GM19438 (cell line): Measurements from ENCODE around the gene USF1.
"Not testable (repeated sequence)": the region's sequence is repeated elsewhere in the genome, so short reads cannot be mapped to it uniquely, and the experiment has no call there.

ENCODE experiments used
- ATAC-seq: cut with Tn5 transposase; IDR thresholded peaks from one replicate; pipeline ENCODE4 v1.9.1; 2021; ENCODE audit warnings: low read depth; ENCODE audit not compliant: unreplicated experiment

USF1 gene

GRCh38 chr1:161079436-161080110, 33.8 kb upstream of the USF1 start:
- ATAC-seq = no peak

- no peak for ATAC-seq
Measured at GRCh38 chr1:161077426-161077825, 31.6 kb upstream of the USF1 start.

DNA sequence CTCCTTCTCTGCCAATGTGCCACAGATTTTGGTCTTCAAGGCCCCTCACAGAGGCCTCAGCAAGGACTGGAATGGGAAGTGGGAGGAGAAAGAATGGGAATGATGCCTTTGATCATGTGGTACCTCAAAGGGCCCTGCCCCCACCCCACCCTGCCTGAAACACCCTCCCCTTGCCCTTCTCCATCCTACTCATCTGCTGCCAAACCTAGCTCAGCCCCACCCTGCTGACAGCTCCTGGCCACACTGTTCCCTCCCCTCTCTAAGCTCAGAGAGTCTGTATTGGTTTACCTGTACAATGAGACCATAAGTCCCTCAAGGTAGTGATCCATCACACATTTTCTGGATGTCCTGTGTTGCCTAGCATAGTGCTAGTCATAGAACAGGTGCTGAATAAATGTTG, 30.6 kb upstream of the USF1 start:
- ATAC-seq = no peak

DNA sequence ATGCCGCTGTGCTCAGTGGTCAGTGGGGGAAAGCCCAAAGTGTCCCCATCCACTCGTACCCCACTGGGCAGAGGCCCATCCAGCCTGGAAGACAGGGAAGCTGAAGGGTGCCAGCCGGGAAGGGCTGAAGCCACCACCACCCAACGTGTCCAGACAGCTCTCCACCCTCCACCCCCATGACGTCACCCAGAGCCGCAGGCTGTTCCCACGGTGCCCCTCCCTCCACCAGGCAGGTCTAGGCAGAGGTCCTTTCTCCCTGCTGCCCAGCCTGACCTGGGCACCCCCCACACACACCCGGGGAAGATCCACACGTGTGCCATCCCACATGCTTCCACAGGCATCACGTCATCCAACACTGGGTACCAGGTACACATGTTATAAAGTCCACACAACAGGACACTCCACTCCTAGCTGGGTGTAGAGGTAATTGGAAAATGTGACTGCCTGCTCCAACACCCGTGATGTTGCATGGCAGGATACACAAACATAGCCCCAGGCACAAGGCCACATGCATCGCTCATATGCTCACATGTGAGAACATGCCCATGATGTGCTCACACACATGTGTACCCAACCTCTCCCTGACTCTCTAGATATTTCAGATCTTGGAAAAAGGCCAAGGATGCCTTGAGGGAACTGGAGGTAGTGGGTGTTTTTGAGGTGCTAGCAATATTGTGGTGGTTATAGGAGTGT, 29.0 kb upstream of the USF1 start:
- ATAC-seq = no peak

DNA sequence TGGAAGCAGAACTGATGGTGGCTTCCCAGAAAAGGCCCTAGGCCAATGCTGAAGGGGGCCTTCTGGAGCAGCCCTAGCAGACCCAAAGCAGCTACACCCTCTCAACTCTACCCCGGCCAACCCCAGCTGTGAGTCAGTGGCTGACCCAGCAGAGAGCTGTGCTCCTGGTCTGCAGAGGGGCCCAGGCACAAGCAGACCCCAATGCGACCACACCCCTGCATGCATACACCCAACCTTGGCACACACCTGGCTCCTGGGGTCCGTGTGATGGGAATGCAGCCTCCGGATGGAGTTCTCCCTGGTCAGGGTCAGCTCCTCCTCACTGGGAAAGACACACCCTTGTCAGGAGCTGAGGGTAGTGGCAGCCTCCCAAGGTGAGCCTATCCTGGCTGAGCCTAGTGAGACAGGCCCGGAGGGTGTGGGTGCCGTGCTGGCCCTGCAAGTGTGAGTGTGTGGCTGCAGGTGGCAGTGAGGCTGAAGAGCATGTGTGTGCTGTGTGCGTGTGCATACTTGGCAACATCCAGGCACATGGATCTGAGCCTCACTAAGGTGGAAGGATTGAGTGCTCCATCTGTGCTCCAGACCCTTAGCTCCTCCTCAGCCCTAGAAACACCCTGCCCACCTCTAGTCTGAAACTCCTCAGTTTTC, 27.8 kb upstream of the USF1 start:
- ATAC-seq = no peak

DNA sequence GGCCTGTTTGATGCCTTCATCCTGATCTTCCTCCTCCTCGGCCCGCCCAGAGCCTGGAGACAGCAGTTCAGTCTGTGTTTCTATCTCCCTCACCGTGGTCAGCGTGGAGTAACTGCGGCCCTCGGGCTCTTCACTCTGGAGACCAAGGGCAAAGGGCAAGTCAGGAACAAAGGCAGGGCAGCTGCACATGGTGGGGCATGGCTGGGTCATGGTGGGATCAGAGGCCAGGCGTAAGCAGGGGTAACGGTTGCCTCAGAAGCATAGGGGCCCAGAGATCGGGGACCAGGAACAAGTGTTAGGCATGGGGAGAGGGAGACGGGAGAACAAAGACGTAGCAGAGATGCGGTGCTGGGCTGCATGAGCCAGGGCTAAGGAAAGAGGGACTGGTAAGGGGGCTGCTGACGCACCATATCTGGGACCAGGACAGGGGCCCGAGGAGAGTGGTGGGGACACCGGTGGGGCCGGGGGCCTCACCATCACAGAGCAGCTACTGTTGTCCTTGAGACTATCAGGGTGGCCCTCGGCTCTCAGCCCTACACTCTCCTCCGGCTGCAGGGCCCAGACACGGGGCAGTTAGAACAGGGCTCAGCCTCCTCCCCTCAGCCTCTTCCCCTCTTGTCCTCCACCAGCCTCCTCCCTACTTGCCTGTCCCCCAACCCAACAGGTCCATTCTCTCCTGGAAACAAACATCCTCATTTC, 27.1 kb upstream of the USF1 start:
- ATAC-seq = no peak

GRCh38 chr1:161071886-161072371, 26.2 kb upstream of the USF1 start:
- ATAC-seq = no peak

- ATAC-seq = no peak
Measured at GRCh38 chr1:161070761-161071160, 25.0 kb upstream of the USF1 start.

GRCh38 chr1:161069731-161070270, 24.0 kb upstream of the USF1 start, which contains the start of gene ARHGAP30:
Gene ARHGAP30, minus strand, starts transcription at chr1:161069891. Its CDS starts 267 bp downstream, at chr1:161069624.
- peak; percentile 83 for ATAC-seq

DNA sequence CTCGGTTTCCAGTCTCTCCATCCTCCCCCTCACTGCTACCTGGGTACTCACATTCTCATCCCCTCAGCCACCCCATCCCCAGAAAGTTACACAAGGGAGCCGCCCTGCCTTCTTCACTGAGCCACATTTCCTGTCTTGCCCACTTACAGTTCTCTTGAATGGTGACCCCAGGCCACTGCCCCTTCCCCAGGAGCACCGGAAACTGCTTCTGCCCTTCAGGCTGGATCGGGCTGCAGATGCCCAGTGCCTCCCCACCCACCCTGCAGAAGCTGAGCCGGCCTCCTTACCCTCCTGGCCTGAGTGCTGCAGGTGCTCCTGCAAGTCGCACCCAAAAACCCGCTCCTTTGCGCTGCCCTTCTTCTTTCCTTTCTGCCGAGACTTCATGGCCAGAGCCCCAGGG, 23.5 kb upstream of the USF1 start:
- peak; percentile 7 for ATAC-seq

DNA sequence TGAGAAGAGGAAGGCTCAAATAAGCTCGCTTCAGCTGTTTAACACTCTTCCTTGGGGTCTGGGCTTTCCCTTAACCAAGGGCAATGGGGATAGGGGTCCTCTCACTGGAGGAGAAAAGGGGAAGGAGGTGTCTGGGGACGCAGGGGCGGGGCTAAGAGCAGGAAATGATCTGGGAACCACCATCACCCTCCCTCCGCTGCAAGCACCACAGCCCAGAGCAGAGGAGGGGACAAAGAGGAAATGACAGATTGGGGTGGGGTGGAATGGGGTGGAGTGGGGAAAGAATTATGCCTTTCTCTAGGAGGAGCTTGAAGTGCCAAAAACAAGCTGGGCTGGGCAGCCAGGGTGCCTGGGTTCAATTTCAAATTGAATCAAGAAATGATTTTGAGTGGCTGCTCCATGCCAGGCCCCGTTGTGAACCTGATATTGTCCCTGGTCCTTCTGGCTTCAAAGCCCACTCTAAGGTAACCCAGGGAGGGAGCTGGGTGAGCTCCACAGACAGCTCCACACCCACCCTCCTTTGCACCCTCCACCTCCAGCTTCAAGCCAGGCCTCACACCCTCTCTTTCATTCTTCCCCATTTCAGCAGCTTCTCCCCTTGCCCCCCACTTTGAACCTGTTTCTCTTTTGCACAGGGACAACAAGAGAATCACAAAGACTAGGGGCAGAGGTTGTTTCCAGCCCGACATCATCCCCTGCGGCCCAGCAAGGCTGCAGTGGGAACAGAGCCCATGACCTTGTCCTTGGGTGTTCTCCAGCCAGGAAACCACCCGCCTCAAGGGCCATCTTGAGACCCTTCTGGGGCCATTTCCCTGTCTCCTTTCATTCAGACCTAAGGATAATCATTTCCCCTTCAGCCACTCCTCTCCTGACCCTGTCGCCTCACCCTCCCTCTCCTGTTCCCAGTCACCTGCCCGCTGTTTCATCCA, 22.8 kb upstream of the USF1 start:
- ATAC-seq = peak; percentile 56

- ATAC-seq = no peak
Measured at GRCh38 chr1:161066694-161067093, 20.9 kb upstream of the USF1 start.

DNA sequence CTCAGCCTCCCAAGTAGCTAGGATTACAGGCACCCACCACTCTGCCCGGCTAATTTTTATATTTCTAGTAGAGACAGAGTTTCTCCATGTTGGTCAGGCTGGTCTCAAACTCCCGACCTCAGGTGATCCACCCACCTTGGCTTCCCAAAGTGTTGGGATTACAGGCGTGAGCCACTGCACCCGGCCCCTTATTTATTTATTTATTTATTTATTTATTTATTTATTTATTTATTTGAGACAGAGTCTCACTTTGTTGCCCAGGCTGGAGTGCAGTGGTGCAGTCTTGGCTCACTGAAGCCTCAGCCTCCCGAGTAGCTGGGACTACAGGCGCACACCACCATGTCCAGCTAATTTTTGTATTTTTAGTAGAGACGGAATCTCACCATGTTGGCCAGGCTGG, 19.9 kb upstream of the USF1 start:
- ATAC-seq = not testable (repeated sequence)

DNA sequence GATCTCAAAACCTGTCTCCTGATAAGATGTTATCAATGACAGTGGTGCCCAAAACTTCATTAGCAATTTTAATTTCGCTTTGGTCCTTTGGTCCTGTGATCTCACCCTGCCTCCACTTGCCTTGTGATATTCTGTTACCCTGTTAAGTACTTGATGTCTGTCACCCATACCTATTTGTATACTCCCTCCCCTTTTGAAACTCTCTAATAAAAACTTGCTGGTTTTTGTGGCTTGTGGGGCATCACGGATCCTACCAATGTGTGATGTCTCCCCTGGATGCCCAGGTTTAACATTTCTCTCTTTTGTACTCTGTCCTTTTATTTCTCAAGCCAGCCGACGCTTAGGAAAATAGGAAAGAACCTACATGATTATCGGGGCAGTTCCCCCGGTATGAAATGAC, 18.2 kb upstream of the USF1 start:
- ATAC-seq = not testable (repeated sequence)

GRCh38 chr1:161061419-161061818, 15.6 kb upstream of the USF1 start:
- no peak for ATAC-seq

GRCh38 chr1:161059293-161059692, 13.5 kb upstream of the USF1 start:
- no peak for ATAC-seq

DNA sequence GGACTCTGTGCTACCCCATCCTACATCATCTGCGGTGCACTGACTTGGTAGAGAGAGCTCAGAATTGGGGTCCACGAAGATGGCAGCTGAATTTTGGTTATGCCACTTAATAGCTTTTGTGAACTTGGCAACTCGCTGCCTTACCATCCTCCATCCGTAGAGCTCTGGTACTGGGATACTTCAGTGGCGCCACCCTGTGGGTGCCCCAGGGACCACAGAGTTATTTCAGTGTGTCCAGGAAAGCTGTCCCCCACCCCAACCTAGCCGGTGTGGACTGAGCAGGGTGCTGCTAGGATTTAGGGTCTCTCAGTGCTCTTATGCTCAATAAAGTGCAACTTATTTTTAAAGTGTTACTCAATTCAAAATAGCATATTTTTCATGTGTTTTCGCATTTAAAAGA, 9.0 kb upstream of the USF1 start:
- ATAC-seq = no peak

GRCh38 chr1:161054232-161054631, 8.5 kb upstream of the USF1 start:
- no peak for ATAC-seq

GRCh38 chr1:161052899-161053298, 7.1 kb upstream of the USF1 start:
- ATAC-seq = no peak

- no peak for ATAC-seq
Measured at GRCh38 chr1:161051219-161051618, 5.4 kb upstream of the USF1 start.
